HG02588 (cell line): Measurements from ENCODE around the gene CAV2.

ENCODE experiments used
- ATAC-seq: cut with Tn5 transposase; IDR thresholded peaks from one replicate; pipeline ENCODE4 v1.9.1; 2021; ENCODE audit warnings: mild to moderate bottlenecking, moderate library complexity; ENCODE audit not compliant: unreplicated experiment

Gene CAV2

DNA sequence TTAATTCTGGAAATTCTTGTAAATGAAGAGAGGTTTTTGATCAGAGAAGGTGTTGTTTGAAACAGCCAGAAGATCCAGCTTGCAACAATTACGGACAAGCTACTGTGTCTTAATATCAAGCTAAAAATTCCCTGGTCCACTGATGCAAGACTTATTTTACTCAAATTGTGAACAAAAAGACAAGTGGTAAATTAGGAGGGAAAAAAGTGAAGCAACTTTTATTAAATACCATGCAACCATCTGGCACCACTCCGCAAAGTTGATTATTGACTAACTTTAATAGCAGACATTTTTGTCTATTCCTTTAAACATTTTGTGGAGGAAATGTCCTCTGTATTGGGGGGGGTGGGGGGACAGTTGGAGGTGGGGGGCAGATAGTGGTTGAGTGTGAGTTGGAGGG, 5.1 kb upstream of the CAV2 start:
- no peak for ATAC-seq

DNA sequence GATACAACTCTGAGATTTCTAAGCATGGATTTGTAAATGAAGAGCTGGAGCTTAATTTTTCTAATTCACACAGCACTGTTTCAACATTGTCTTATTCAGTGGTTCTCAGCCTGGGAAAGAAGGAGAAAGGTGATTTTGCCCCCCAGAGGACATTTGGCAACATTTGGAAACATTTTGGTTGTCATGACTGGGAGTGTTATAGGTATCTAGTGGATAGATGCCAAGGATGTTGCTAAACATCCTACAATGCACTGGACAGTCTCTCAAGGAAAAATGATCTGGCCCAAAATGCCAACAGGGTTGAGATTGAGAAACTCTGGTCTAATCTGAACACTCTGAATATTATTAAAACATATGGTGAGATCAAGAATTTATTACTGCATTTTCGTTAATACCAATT, 3.8 kb upstream of the CAV2 start:
- ATAC-seq, result no peak

GRCh38 chr7:116496653-116497052, 2.9 kb upstream of the CAV2 start:
- ATAC-seq, result no peak

GRCh38 chr7:116497708-116498107, 1.8 kb upstream of the CAV2 start:
- no peak for ATAC-seq

DNA sequence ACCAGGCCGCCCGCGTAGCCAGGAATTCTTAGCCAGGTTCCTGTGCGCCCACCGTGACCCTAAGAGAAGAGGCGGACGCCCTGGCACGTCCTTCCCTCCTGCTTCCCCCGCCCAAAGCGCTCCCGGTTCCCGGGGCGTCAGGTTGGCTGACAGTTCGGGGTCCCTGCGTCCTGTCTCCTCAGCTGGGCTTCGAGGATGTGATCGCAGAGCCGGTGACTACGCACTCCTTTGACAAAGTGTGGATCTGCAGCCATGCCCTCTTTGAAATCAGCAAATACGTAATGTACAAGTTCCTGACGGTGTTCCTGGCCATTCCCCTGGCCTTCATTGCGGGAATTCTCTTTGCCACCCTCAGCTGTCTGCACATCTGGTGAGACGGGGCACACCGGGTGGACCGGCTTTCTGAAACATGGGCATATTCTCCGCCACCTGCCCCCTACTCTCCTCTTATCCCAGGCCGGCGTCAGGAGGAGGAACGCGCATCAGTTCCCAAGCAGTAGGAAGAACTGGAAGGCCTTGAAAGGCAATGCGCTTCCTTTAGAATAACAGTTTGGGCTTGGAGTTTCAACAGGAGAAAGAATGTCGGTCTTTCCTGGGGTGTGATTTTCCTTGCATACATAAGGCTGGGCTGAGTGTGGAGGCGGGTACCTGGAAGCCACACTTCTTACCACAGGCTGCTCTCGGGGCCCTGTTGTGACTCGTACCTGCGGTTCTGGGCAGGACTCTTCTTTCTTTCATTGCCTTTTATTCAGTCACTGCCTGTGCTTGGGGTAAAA, 728 bp downstream of the CAV2 start:
- no peak for ATAC-seq

- no peak for ATAC-seq
These were observed 2.1 kb downstream of the CAV2 start for GRCh38 chr7:116501425-116502167.

DNA sequence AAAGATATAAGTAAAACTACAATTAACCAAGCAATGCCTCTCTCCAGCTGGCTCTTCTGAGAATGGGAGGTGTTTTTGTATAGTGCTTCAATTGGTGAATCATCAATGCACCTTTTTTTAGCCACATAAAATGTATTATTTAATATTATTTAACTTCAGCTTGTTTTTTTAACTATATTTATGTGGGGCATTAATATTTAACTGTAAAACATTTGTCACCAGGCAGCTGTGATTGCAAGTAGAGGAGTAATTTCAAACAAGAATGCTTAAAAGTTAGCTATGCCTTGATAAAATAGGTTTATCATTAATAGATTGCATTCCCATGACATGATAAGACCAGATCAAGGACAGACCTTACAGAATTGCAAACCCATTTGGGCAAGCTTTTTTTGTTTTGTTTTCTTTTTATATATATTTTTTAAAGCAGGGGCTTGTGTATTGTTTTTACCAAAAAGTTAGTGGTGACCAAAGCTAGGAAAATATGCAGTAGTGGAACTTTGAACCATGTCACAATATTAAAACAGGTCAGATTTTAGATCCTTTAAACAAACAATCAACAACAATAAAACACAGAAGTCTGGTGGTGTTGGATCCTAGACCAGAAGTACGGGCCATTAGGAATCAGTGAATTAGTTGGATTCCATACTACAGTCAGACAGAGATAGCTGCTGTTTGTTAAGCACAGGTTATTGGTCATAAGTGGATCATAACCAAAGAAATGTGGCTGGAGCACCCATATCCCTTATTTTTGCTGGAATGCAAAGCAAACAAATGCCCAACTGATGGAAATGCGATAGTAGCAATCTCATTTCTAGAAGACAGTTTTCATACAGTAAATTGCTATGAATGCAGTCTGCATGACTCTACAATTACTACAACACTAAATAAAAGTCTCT, 2.9 kb downstream of the CAV2 start:
- no peak for ATAC-seq

- no peak for ATAC-seq
These were observed 4.3 kb downstream of the CAV2 start for GRCh38 chr7:116503835-116504234.

DNA sequence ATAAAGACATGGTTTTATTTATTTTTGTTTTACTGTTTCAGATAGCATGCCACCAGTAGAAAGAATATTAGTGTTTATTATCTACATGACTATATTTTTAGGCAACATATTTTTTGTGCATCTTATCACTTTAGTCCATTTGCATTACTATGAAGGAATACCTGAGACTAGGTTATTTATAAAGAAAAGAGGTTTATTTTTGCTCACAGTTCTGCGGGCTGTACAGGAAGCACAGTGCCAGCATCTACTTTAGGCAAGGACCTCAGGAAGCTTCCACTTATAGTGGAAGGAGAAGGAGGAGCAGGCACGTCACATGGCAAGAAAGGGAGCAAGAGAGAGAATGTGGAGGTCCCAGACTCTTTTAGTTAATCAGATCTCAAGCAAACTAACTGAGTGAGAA, 5.7 kb downstream of the CAV2 start:
- ATAC-seq, result no peak

- ATAC-seq, result no peak
These were observed 6.3 kb downstream of the CAV2 start for GRCh38 chr7:116505823-116506222.

DNA sequence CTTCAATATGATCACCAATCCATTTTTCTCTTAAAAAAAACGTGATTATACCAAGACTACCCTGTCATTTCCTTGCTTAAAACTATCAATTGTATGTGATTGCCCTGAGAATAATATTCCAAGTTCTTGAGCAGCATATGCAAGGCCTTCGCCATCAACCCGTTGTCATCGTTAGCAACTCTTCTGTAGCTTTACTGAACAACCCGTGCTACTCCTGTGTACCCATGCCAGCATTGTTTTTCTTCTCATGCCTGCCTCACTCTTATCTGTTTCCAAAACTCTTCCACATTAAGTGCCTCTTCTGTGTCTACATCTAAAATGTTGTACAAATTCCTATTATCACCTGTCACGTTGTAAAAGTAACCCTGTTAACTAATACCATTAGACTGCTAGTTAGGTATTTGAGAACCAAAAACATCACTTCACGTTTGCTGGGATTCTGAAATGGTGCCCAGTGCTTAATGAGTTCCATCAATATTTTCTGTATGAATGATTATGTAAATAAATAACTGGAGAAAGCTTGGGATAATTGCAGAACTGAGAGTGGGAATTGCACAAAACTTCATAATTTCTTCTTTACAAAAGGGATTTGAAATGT, 10.5 kb downstream of the CAV2 start:
- ATAC-seq, result no peak

DNA sequence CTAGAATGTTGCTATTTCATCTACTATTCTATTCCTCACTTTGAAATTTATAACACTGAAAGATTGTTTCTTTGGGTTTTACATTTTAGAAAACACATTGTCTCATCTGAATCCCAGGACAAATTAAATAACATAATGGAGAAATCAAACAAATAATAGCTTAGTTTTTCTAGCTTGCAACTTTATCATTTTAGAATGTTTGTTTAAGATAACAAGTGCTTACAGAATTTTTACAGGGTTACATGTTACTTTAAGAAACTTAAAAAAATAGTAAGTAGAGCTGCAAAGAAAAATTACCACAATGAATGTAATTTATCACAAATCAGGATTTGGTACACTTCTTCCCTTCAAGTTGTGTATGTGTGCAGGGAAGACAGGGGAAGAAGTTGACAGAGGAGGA, 11.3 kb downstream of the CAV2 start:
- ATAC-seq, result no peak

DNA sequence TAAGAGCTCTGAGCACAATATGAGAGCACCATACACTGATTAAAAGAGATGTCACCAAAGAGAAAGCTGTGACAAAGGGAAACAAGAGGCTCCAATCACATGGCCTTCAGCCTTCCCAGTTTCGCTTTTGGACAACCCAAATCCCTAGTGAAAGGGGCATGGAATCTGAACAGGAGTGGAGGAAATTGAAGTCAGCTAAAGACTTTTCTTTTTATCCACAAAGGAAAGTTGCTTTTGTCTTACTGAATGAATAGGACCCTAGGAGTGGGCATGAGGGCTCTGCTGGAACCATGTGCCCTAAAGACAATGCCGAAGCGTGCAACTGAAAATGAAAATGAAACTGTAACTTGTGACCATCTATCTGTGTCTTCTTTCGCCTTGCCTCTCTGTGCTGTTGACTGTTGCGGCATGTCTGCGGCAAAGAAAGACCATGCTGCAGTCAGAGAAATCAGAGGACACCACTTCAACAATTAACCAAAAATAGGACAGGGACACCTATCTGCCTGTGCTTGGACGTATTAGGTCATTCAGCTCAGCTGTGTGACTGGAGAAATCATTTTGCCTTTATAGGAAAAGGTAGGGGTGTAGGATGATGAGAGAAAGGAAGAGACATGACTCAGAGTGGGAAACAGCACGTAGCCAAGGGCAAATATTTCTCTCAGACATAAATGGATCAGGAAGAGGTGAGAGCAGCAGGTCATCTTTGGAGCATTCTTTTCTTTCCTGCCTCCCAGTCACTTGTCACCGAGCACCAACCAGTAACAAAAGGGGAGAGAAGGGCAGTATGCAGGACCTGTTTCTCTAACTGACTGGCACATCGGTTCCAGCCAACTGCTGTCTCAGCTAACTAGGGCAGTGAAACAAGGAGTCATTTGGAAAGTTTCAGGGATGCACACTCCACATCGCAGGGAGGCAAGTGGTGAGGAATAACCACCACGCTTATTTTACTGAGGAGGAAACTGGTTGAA, 12.3 kb downstream of the CAV2 start:
- ATAC-seq, result peak; percentile 99

- no peak for ATAC-seq
These were observed 13.1 kb downstream of the CAV2 start for GRCh38 chr7:116512520-116513188.

- no peak for ATAC-seq
These were observed 16.0 kb downstream of the CAV2 start for GRCh38 chr7:116515584-116515983.

DNA sequence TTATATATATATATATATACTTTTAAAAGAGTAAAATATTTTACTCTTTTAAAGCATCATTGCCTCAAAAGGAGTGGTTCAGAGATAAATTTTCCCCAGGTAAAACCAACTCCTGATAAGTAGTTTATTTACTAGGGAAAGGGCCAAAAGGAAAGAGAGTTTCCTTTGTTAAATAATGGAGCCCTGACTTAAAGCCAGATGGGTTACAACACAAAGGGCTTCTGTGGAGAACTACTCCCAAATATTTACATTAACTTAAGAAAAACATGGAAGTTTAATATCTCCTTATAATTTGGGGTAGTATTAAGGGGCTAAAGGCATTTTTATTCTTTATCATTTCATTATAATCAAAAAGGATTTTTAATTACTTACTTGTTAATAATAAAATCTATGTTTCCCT, 16.8 kb downstream of the CAV2 start:
- ATAC-seq, result no peak

DNA sequence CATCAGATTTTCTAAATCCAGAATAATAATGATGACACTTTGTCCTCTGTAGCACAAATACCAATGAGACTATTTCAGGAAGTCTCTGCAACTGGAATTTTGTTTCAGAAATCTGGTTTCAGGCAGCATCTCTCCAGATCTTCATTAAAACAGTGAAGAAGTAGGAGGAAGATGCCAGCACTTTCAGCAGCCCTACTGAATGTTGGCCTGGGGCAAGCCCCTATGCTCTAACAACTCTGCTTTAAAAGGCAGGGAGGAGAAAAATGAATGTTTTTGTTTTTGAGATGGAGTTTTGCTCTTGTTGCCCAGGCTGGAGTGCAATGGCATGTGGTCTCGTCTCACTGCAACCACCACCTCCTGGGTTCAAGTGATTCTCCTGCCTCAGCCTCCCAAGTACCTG, 18.1 kb downstream of the CAV2 start:
- ATAC-seq, result no peak

DNA sequence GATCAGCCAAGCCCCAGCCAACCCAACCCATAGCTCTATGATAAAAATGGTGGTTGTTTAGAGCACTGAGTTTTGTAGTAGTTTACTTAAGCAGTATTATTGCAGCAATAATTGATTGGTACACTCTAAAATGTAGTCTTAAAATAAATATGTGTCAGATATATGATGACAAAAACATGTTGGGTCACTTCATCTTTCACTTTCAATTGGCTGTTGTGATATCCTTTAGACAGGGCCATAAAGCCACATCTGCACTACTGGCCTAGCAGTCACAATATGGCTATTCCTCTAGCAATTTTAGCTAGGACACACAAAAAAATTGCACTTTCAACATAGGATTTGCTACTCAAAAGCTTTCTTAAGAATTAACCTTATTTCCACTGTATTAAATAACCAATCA, 19.4 kb downstream of the CAV2 start:
- ATAC-seq, result peak; percentile 46

DNA sequence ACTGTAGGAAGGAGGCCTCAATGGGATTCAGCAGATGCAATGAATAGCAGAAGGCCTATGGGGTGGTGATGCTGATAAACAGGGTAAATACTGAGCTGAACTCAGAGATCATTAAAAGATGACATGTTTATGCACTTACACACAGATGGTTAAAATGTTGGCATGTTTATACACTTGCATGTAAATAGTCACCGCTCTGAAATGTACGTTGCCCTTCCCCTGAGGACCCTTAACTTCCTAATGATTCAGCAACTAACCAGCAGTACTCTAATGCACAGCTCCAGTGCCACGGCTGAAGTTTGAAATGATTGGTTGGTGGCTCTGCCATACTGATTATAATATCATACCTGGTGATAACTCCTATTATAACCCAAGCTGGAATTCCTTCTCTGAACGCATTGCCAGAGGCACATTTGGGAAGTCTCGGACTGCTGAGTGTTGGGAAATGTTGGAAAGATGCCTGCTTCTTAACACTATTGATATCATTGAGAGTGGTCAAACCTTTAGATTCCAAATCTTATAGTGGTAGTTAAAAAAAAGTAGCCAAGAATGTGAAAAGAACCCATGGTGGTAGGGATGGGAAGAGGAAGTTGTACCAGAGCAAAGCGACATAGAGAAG, 21.6 kb downstream of the CAV2 start:
- no peak for ATAC-seq
